Activated T-cell treated with anti-CD3 and anti-CD28 coated beads, Interleukin-2, amount 50 U/mL, for 1 hour (primary cell): ENCODE data around the gene SH3YL1.

ENCODE experiments used
- DNase-seq: peaks from one replicate; pipeline ENCODE4 v3.0.0-alpha.2; 2020

SH3YL1 gene

GRCh38 chr2:281381-281780 is 17.5 kb upstream of the SH3YL1 start:
- no peak for DNase-seq

DNA sequence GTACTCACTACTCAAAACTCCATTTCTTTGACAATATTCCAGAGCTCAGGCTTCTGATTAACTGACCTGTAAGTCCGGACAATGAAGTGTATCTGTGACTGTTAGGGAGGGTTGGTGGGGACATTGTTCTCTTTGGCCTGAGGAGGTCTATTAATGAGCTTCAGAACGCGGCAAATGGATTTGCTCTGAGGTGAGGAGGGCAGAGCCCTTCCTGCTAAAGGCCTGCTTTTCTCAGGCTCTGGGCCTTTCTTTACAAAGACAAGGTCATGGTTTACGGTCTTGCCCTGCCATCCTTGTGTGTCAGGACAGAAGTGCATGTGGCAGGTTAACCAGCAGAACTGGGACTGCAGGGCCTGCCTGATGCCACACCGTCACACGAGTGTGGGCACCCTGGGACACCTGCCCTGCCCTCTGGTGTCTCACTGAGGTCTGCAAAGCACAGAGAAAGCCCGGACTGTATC is 16.8 kb upstream of the SH3YL1 start:
- no peak for DNase-seq

DNA sequence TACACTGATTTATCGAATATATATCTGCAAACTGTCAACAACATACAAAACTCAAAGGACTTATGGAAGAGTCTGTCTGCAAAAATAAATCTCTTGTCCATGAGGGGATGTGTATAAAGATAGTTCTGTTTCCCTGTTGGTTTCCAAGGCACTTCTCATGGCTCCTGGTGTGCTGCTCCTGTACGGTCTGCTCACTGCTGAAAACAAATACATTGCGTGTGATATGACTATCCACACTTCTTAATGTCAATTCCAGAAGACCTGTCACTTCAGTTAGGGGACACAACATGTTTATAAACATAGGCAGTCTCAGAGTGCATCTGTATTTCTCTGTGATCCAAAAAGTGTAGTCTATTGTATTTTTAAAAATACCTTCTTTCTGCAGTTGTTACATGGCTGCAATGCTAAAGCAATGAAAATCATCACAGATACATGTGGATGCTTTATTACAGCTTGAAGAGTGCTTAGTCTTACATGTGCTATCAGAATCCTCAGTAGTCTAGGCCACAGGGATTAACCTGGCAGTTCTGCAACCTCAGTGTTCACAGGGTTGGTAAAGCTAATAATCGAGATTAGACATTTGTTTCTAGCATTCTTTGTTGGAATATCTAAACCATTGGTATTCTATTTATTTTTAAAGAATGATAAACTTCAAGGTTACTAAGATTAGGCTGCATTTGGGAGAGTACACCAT is 16.3 kb upstream of the SH3YL1 start:
- DNase-seq: no peak

DNA sequence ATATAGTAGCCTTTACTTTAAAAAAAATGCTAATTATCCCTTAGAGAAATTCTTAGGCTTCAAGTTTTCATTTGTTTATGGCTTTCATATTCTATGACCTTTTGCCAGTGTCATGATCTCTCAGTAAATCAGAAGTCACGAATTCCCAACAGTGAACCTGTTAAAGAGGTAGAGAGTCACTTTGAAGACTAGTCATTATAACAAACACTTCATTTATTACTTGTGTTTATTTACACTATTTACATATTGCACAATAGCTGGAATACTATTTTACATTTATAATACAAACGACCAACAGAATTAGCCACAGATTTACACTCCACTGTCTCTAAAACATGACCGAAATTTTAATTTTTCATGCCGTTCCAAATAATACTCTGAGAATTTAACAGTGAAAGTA is 15.5 kb upstream of the SH3YL1 start:
- DNase-seq: no peak

GRCh38 chr2:278927-279320 is 15.1 kb upstream of the SH3YL1 start:
- DNase-seq: no peak

DNA sequence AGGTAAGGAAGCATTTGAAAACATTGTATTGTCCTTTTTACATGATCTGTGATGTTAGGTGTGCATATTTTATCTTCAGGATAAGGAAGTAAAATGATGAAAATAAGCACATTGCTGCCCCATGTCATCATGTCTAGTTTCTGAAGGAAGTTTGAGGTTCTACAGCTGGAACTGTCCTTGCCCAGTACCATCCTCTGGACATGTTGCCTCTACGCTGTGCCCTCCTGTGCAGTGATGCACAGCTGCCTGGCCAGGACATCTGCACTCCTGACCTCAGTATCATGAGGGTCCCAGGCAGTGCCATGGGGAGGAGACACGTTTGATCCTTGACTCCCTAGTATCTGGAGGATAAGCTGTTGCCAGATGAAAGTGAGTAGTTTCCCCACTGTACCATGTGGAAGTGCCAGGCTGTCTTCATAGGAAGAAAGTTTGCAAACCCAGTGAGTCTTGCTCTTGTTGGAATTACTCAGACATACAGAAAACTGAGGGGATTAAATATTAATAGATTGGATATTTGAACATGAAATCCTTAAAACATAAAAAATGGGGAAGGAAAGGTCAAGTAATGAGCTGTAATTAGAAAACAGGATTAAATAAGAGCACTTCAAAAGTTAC is 14.6 kb upstream of the SH3YL1 start:
- DNase-seq: no peak

DNA sequence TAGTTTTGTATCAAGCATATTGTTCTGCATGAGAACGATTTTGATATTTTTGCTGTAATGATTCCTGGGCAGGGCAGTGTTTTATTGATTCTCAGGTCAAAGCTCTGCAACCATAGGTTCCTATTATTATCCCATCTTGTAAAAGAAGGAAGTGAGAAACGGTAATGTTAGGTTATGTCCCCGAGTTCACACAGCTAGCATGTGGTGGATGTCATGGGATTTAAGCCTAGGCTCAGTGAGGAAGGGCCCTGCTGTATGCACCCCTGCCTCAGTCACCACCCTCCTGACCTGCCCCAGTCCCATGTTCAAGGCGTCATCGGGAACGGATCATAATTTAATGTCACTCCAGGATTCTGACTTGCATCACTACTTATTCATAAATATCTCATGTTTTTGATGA is 11.6 kb upstream of the SH3YL1 start:
- DNase-seq: no peak

- no peak for DNase-seq
Measured at GRCh38 chr2:274503-274902, 10.7 kb upstream of the SH3YL1 start.

GRCh38 chr2:273333-273732 is 9.5 kb upstream of the SH3YL1 start:
- no peak for DNase-seq

- DNase-seq: no peak
Measured at GRCh38 chr2:271917-272316, 8.1 kb upstream of the SH3YL1 start.

- DNase-seq: no peak
Measured at GRCh38 chr2:270861-271260, 7.0 kb upstream of the SH3YL1 start.

- no peak for DNase-seq
Measured at GRCh38 chr2:269356-270030, 5.7 kb upstream of the SH3YL1 start.

- DNase-seq: no peak
Measured at GRCh38 chr2:268323-268722, 4.5 kb upstream of the SH3YL1 start.

- DNase-seq: peak; percentile 95
Measured at GRCh38 chr2:264493-265468, 949 bp upstream of the SH3YL1 start, which contains the start of gene ACP1. Gene ACP1 (plus strand): TSS chr2:264947. CDS start chr2:264965, 18 bp downstream.

GRCh38 chr2:263022-263738 is 652 bp downstream of the SH3YL1 start:
- DNase-seq: no peak

GRCh38 chr2:262117-262516 is 1.7 kb downstream of the SH3YL1 start:
- no peak for DNase-seq

- DNase-seq: no peak
Measured at GRCh38 chr2:260507-261161, 3.2 kb downstream of the SH3YL1 start.

DNA sequence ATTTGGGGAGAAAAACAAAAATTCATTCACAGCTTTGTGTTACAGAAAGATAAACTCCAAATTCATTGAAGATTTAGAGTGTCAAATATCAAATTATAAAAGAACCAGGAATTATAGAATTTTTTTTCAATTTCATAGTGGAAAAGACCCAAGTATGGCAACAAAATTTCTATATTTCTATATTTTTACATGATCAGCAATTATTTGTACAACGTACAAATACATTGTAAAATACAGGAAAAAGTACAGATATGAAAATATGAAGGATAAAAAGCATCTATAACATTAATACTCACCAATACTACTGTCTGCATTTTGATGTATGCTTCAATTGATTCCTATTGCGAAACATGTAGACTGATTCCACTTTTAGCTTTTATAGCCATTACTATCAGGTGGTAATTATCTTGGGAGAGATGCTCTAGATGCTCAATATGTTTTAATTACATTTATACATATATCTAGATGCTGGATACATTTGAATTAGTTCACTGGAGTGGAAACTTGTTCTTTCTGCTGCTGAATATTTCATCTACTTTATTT is 4.0 kb downstream of the SH3YL1 start:
- DNase-seq: no peak

DNA sequence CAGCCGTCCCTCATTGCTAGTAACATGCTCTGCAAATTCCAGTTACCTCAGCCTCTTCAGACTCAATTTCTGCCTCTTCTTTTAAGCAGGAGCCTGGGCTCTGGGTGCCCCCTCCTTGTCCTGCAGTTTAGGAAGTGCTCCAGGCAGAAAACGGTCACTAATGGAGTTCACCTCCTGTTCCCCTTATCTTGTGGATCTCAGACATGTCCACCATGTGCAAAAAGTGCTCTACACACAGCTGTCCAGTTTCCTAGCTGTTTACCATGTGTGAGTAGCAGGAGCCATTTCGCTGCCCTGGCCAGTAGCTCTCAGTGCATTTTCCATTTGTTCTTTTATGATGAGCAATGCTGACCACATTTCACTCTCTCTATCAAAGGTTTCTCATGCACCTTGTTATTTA is 4.9 kb downstream of the SH3YL1 start:
- DNase-seq: no peak

GRCh38 chr2:257842-258241 is 6.0 kb downstream of the SH3YL1 start:
- no peak for DNase-seq

- DNase-seq: no peak
Measured at GRCh38 chr2:257429-257828, 6.4 kb downstream of the SH3YL1 start.
